Sigmoid colon (tissue), 4 donors: Measurements from ENCODE around the gene CISH.

Source experiments
- POLR2AphosphoS5 ChIP-seq, 4 donors: sonication (generic); formaldehyde crosslinking; IDR thresholded peaks; one replicate each; pipeline ENCODE4 v1.6.1; 2017; ENCODE audit warnings: antibody characterized with exemption in 4 of 4
- TF ChIP-seq, protein P1 (sequence below), 4 experiments: fragments of 450-650 bp in 3 of 4; fragments of 200-600 bp in 1 of 4; IDR thresholded peaks; one replicate each; pipeline ENCODE4 v1.5.1; 2016 to 2019; ENCODE audit warnings: antibody characterized with exemption in 4 of 4, mild to moderate bottlenecking in 3 of 4, moderate library complexity in 2 of 4

DNA sequence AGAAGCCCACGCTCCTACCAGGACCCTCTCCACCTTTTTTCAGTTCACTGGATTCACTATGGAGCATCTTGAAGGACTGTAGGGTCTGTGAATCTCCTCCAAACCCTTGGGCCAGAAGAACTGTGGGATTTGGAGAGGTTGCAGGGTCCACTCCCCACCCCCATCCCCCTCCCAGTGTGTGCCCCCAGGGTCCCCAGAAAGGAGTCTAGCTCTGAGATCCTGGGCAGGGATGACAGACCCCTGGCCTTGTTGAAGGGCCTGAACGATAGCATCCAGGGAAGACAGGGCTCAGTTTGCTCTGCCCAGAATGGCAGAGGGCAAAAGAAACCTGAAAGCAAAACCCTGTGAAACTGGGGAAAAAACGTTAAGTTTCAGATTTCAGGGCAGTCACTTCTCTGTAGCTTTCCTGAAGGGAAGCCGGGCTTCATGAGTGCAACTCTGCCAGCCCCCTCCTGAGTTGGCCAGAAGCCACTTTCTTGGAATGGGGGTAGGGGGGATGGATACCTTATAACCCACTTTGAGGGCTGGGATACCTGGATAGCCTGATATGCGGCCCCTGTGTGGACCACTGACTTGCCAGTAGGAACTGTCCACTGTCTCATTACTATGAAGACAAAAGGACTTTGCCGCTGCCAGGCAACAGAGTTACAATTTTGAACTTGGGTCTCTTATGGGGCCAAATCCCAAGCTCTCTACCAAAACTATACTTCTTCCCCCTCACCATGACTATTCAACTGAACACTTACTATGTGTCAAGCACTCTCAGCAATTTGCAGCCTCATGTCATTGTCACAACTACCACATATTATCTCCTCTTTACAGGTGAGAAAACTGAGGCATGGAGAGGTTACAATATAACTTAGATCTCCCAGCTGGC, 1.6 kb upstream of the CISH start:
- TF ChIP-seq, protein P1, sequence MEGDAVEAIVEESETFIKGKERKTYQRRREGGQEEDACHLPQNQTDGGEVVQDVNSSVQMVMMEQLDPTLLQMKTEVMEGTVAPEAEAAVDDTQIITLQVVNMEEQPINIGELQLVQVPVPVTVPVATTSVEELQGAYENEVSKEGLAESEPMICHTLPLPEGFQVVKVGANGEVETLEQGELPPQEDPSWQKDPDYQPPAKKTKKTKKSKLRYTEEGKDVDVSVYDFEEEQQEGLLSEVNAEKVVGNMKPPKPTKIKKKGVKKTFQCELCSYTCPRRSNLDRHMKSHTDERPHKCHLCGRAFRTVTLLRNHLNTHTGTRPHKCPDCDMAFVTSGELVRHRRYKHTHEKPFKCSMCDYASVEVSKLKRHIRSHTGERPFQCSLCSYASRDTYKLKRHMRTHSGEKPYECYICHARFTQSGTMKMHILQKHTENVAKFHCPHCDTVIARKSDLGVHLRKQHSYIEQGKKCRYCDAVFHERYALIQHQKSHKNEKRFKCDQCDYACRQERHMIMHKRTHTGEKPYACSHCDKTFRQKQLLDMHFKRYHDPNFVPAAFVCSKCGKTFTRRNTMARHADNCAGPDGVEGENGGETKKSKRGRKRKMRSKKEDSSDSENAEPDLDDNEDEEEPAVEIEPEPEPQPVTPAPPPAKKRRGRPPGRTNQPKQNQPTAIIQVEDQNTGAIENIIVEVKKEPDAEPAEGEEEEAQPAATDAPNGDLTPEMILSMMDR (IDR thresholded peaks at IDR 0.05): no peak
- TF ChIP-seq POLR2AphosphoS5 (IDR thresholded peaks at IDR 0.05): no peak
